Tibial nerve (tissue), 4 donors: Measurements from ENCODE around the gene BICDL1. TPM values are rescaled to one million over a fixed set of nuclear protein-coding genes. Genes with fewer than 3 reads are reported as not detected.

ENCODE experiments used
- DNase-seq, 2 donors: peaks; one replicate each; pipeline ENCODE4 v3.0.0-alpha.2; 2019; ENCODE audit warnings: low spot score in 2 of 2
- H3K27ac ChIP-seq, 4 donors: fragments of 200-600 bp; sonication (generic) in 3 of 4; one replicate each; pipeline ENCODE4 v1.5.1; 2017 to 2019; ENCODE audit warnings: mild to moderate bottlenecking in 1 of 4
- H3K27me3 ChIP-seq, 2 donors: fragments of 200-600 bp; sonication (generic) in 1 of 2; one replicate each; pipeline versions ENCODE4 v1.5.1 to v1.6.0; 2017 to 2019
- H3K36me3 ChIP-seq, 3 donors: fragments of 200-600 bp; sonication (generic); one replicate each; pipeline ENCODE4 v1.5.1; 2018 to 2019
- H3K4me1 ChIP-seq, 4 donors: fragments of 200-600 bp; sonication (generic) in 3 of 4; one replicate each; pipeline ENCODE4 v1.5.1; 2017 to 2019
- H3K4me3 ChIP-seq, 4 donors: fragments of 200-600 bp; sonication (generic) in 3 of 4; one replicate each; pipeline ENCODE4 v1.5.1; 2017 to 2019; ENCODE audit warnings: mild to moderate bottlenecking in 1 of 4, moderate library complexity in 1 of 4
- H3K9me3 ChIP-seq, 4 donors: fragments of 200-600 bp; sonication (generic) in 3 of 4; one replicate each; pipeline ENCODE4 v1.5.1; 2017 to 2019
- EP300 ChIP-seq, 2 donors: sonication (generic); formaldehyde crosslinking; IDR thresholded peaks; one replicate each; pipeline ENCODE4 v1.6.1; 2017; ENCODE audit warnings: antibody characterized with exemption in 2 of 2, mild to moderate bottlenecking in 1 of 2
- POLR2A ChIP-seq, 2 donors: fragments of 450-650 bp; IDR thresholded peaks; one replicate each; pipeline ENCODE4 v1.6.1; 2017; ENCODE audit warnings: antibody characterized with exemption in 2 of 2, mild to moderate bottlenecking in 2 of 2, moderate library complexity in 2 of 2
- WGBS, 2 donors: methylation state at CpG; one replicate each; pipeline ENCODE4 v1.1.5; 2018; 5-methylcytosine and 5-hydroxymethylcytosine counted together
- total RNA-seq, 4 donors: library from RNA; depleted of rRNA; stranded (reverse); fragments of >200 nt; gene quantifications; one replicate each; pipeline ENCODE4 v1.1.0, GENCODE V29; 2016
- TF ChIP-seq, protein P1 (sequence below), 5 experiments: fragments of 200-600 bp in 3 of 5; fragments of 450-650 bp in 2 of 5; sonication (generic) in 3 of 5; IDR thresholded peaks; one replicate each; pipeline ENCODE4 v1.5.1; 2016 to 2019; ENCODE audit warnings: antibody characterized with exemption in 5 of 5, mild to moderate bottlenecking in 3 of 5, moderate library complexity in 2 of 5

The BICDL1 gene
- total RNA-seq, 4 donors from 2014 or later: 0.66 to 1.5 (median 1.4) TPM; not detected in 1

DNA sequence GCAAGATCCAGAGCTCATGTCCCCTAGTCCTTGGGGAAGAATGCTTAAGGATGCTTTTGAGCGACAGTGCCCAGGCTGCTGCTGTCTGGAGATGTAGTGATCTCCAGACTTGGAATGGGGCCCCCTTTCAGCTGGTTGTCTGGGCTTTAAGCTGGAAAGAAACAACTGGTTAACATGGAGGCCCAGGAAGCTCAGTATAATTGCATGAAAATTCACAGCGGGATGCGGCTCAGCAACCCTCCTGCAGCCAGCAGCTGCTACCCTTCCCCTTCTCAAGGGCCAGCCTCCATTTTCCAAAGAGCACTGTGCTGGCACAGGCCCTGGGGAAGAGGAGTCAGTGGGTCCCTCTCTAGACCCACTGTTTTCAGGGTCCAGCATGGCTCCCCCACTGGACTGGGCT lies 101.2 kb downstream of the BICDL1 start:
- Histone ChIP-seq H3K4me3 (no peak overlapping the region), H3K27ac (no peak overlapping the region), H3K27me3 (no peaks in the 10 kb centered on the region), H3K4me1 (peaks cover 0 to 24% (median 2%) of the 10 kb centered on the region in 4 donors), H3K9me3 (no peaks in the 10 kb centered on the region), H3K36me3 (peaks cover 0 to 27% (median 0%) of the 10 kb centered on the region in 3 donors)
- no peak for TF ChIP-seq POLR2A (IDR thresholded peaks at IDR 0.05)
- 76 to 83% methylated on average over 3 of the region's 3 CpGs for WGBS, 2 donors
- no peak for DNase-seq

DNA sequence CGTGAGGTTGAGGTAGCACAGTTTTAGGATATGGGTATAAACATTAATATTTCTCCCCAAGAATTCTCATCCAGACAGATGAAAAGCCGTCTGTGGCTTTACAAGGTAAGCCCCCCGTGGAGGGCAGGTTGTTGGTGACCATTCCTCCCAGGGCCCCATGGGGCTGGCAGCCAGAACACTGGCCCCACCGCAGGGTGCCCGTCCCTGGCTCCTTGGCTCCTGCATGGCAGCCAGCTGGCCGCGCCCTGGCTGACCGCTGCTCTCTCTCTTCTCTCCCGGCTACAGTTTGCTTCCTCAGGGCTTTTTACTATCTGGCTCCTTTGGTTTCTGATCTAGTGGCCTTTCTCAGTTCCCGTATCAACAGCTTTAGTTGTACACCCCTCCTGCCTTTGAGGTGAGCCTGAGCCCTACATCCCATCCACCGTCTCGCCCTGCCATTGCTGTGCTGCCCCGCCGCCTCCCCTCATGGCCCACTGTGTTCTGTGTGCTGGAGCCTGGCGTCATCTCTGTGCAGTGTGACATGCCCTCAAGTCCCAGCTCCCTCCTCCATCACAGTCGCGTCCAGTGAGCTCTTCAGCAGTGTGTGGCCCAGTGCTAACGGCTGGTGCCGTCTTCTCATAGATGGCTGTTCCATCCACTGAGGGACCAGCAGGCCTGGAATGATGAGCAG lies 101.7 kb downstream of the BICDL1 start:
- no peak for DNase-seq
- 77 to 84% methylated on average over 19 of the region's 19 CpGs for WGBS, 2 donors
- no peaks in the 10 kb centered on the region for H3K27me3 ChIP-seq
- no peak overlapping the region for H3K4me3 ChIP-seq
- no peak for TF ChIP-seq POLR2A (IDR thresholded peaks at IDR 0.05)
- TF ChIP-seq EP300 (IDR thresholded peaks at IDR 0.05): no peak
- TF ChIP-seq, protein P1, sequence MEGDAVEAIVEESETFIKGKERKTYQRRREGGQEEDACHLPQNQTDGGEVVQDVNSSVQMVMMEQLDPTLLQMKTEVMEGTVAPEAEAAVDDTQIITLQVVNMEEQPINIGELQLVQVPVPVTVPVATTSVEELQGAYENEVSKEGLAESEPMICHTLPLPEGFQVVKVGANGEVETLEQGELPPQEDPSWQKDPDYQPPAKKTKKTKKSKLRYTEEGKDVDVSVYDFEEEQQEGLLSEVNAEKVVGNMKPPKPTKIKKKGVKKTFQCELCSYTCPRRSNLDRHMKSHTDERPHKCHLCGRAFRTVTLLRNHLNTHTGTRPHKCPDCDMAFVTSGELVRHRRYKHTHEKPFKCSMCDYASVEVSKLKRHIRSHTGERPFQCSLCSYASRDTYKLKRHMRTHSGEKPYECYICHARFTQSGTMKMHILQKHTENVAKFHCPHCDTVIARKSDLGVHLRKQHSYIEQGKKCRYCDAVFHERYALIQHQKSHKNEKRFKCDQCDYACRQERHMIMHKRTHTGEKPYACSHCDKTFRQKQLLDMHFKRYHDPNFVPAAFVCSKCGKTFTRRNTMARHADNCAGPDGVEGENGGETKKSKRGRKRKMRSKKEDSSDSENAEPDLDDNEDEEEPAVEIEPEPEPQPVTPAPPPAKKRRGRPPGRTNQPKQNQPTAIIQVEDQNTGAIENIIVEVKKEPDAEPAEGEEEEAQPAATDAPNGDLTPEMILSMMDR (IDR thresholded peaks at IDR 0.05): no peak
- H3K4me1 ChIP-seq: peaks cover 0 to 24% (median 2%) of the 10 kb centered on the region in 4 donors
- no peak overlapping the region for H3K27ac ChIP-seq
- peaks cover 0 to 32% (median 0%) of the 10 kb centered on the region in 3 donors for H3K36me3 ChIP-seq
- no peaks in the 10 kb centered on the region for H3K9me3 ChIP-seq

DNA sequence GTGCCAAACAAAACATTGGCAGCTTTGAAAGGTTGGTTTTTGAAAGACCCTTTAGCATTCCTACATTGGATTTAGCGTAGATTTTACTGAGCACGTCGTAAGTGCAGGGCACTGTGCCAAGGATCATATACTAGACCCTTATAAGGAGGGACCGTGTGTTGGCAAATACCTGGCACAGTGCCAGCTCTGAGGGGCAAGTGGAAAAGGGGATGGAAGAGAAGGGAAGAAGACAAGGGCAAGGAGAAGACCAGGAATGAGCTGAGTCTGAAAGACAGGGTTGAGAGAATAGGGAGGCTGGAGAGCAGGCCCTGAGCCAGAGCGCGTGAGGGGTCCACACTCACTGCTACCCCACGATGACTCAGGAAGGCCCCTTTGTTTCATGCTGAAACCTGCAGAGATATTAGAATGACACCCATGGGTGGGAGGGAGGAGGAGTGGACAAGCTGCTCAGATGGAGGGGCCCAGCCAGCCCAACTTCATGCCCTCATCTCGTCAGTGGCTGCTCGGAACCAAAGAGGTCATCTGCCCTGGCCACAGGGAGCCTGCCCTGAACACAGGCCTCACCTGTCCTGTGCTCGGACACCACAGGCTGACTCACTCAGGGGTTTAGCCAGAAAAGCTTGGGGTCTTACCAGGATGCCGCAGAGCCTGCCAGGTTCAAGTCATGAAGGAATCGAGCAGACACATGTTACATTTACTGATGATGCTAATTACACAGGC lies 102.5 kb downstream of the BICDL1 start:
- no peak overlapping the region for H3K27ac ChIP-seq
- TF ChIP-seq, protein P1 (IDR thresholded peaks at IDR 0.05): no peak
- TF ChIP-seq POLR2A (IDR thresholded peaks at IDR 0.05) (no peak), EP300 (IDR thresholded peaks at IDR 0.05) (no peak)
- peaks cover 0 to 40% (median 2%) of the 10 kb centered on the region in 3 donors for H3K36me3 ChIP-seq
- DNase-seq: no peak
- no peaks in the 10 kb centered on the region for H3K9me3 ChIP-seq
- H3K4me1 ChIP-seq: peaks cover 0 to 21% (median 2%) of the 10 kb centered on the region in 4 donors
- H3K27me3 ChIP-seq: no peaks in the 10 kb centered on the region
- no peak overlapping the region for H3K4me3 ChIP-seq
- 66 to 69% methylated on average over 11 to 12 of the region's 12 CpGs for WGBS, 2 donors

DNA sequence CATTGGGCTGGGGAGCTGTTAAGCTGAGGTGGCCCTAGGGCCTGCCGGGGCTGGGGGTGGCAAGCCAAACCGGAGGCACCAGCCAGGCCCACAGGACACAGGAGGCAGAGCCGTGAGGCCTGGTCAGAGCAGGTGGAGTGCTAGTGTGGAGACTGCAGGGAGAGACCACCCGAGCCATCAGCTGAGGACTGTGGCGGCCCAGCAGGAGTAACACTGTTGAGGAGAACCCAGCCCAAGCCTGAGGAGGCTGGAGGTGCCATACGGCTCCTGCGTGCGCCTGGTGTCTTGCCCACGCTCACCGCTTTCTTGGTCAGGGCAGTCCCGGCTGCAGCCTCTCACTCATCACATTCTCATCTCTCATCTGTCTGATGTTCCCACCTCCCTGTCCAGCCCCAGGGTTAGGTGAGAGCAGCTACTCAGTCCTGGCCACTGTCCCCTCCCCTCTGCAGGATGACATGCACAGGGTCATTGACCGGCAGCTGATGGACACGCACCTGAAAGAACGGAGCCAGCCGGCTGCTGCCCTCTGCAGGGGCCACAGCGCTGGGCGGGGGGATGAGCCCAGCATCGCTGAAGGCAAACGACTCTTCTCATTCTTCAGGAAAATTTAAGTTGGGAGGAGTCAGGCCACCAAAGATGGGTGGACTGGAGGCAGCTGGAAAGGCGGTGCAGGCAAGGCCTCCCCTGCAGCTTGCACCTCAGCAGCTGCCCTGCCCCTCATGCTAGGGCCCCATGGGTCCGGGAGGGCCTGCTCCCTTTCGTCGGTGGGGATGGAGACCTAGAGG lies 103.7 kb downstream of the BICDL1 start:
- no peaks in the 10 kb centered on the region for H3K27me3 ChIP-seq
- no peak overlapping the region for H3K27ac ChIP-seq
- peaks cover 2 to 52% (median 8%) of the 10 kb centered on the region in 3 donors for H3K36me3 ChIP-seq
- peaks cover 0 to 11% (median under 1%) of the 10 kb centered on the region in 4 donors for H3K4me1 ChIP-seq
- no peak overlapping the region for H3K4me3 ChIP-seq
- DNase-seq: no peak
- no peak for TF ChIP-seq POLR2A (IDR thresholded peaks at IDR 0.05)
- TF ChIP-seq EP300 (IDR thresholded peaks at IDR 0.05): no peak
- TF ChIP-seq, protein P1 (IDR thresholded peaks at IDR 0.05): no peak
- WGBS, 2 donors: 67 to 76% methylated on average over 19 to 22 of the region's 23 CpGs
- H3K9me3 ChIP-seq: no peaks in the 10 kb centered on the region

DNA sequence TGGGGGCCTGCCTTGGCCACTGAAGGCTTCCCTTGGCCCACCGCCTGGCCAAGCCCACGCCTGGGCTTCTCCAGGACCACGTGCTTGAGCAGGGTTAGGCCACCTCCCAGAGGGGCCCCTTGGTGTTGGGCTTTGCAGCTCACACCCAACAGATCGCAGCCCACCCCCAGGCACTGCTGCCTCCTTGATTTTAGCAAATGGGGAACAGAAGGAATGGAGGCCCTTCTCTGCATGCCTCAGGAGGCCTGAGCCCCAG lies 104.2 kb downstream of the BICDL1 start:
- Histone ChIP-seq H3K4me1 (peaks cover 0 to 11% (median 0%) of the 10 kb centered on the region in 4 donors), H3K27ac (no peak overlapping the region), H3K27me3 (no peaks in the 10 kb centered on the region), H3K36me3 (peaks cover 2 to 56% (median 8%) of the 10 kb centered on the region in 3 donors), H3K9me3 (no peaks in the 10 kb centered on the region), H3K4me3 (no peak overlapping the region)
- DNase-seq: no peak
- no peak for TF ChIP-seq POLR2A (IDR thresholded peaks at IDR 0.05)
- no peak for TF ChIP-seq EP300 (IDR thresholded peaks at IDR 0.05)
- TF ChIP-seq, protein P1 (IDR thresholded peaks at IDR 0.05): no peak
- WGBS, 2 donors: 20 to 47% methylated on average over 1 to 2 of the region's 4 CpGs
